Right atrium auricular region (tissue), 2 donors: Measurements from ENCODE around the gene PLA2R1. TPM values are rescaled to one million over a fixed set of nuclear protein-coding genes. Genes with fewer than 3 reads are reported as not detected.

Experiments used
- DNase-seq: peaks from one replicate; pipeline ENCODE4 v3.0.0-alpha.2; 2019; ENCODE audit warnings: low spot score
- H3K27ac ChIP-seq, 2 donors: fragments of 200-600 bp; sonication (generic); 1 replicate in 1 of 2; 2 replicates in 1 of 2; pipeline ENCODE4 v1.5.1; 2016 to 2019
- H3K27me3 ChIP-seq, 2 donors: fragments of 200-600 bp; sonication (generic); one replicate each; pipeline versions ENCODE4 v1.5.1 to v1.6.0; 2017 to 2019
- H3K36me3 ChIP-seq: fragments of 200-600 bp; sonication (generic); one replicate; pipeline ENCODE4 v1.5.1; 2016
- H3K4me1 ChIP-seq, 2 donors: fragments of 200-600 bp; sonication (generic); one replicate each; pipeline versions ENCODE4 v1.5.1 to v1.6.0; 2017 to 2019
- H3K4me3 ChIP-seq, 2 donors: fragments of 200-600 bp; sonication (generic); 1 replicate in 1 of 2; 2 replicates in 1 of 2; pipeline ENCODE4 v1.5.1; 2017 to 2019; ENCODE audit warnings: mild to moderate bottlenecking in 1 of 2, moderate library complexity in 1 of 2
- H3K9me3 ChIP-seq, 2 donors: fragments of 200-600 bp; sonication (generic); one replicate each; pipeline ENCODE4 v1.5.1; 2019
- total RNA-seq, 2 donors: library from RNA; depleted of rRNA; stranded (reverse); fragments of >200 nt; gene quantifications; one replicate each; pipeline ENCODE4 v1.1.0, GENCODE V29; 2016
- TF ChIP-seq, protein P1 (sequence below), 2 donors: fragments of 200-600 bp; sonication (generic); IDR thresholded peaks; one replicate each; pipeline ENCODE4 v1.5.1; 2019; ENCODE audit warnings: antibody characterized with exemption in 2 of 2

The PLA2R1 gene
- total RNA-seq, 2 donors from 2014 or later: 2.8 to 3.3 TPM

DNA sequence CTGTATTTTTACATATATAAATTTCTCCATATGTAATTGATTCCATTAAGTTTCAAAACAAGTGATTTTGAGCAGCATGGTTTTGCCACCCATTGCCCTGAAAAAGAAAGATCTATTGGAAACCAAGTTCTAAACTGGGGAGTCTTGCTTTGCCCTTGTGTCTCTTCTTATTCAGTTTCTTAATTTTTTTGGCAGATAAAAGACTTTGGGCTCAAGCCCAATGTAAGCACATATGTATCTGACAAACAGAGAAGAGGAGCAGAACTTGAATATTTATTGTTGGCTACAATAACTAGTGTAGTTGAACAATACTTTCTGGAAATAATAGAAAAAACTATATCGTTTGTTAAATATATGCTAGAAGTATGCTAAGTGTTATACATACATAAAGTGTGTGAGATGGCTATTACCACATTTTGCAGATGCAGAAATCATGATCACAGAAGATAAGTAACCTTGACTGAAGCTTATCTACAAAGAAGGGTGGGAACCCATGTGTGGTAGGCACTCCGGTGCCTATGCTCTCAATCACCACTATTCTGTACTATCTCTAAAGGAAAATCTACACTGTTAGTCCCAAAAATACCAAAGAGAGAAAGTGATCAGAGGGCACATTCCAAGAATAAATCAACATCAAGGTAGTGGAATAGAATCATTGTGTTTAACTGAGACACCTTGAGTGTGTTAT is 109.1 kb downstream of the PLA2R1 start:
- TF ChIP-seq, protein P1, sequence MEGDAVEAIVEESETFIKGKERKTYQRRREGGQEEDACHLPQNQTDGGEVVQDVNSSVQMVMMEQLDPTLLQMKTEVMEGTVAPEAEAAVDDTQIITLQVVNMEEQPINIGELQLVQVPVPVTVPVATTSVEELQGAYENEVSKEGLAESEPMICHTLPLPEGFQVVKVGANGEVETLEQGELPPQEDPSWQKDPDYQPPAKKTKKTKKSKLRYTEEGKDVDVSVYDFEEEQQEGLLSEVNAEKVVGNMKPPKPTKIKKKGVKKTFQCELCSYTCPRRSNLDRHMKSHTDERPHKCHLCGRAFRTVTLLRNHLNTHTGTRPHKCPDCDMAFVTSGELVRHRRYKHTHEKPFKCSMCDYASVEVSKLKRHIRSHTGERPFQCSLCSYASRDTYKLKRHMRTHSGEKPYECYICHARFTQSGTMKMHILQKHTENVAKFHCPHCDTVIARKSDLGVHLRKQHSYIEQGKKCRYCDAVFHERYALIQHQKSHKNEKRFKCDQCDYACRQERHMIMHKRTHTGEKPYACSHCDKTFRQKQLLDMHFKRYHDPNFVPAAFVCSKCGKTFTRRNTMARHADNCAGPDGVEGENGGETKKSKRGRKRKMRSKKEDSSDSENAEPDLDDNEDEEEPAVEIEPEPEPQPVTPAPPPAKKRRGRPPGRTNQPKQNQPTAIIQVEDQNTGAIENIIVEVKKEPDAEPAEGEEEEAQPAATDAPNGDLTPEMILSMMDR (IDR thresholded peaks at IDR 0.05): no peak
- no peak overlapping the region for H3K27ac ChIP-seq
- no peak overlapping the region for H3K4me3 ChIP-seq
- H3K4me1 ChIP-seq: peaks cover 0 to 17% of the 10 kb centered on the region in 2 donors
- no peaks in the 10 kb centered on the region for H3K36me3 ChIP-seq
- DNase-seq: no peak
- no peaks in the 10 kb centered on the region for H3K9me3 ChIP-seq
- H3K27me3 ChIP-seq: no peaks in the 10 kb centered on the region

DNA sequence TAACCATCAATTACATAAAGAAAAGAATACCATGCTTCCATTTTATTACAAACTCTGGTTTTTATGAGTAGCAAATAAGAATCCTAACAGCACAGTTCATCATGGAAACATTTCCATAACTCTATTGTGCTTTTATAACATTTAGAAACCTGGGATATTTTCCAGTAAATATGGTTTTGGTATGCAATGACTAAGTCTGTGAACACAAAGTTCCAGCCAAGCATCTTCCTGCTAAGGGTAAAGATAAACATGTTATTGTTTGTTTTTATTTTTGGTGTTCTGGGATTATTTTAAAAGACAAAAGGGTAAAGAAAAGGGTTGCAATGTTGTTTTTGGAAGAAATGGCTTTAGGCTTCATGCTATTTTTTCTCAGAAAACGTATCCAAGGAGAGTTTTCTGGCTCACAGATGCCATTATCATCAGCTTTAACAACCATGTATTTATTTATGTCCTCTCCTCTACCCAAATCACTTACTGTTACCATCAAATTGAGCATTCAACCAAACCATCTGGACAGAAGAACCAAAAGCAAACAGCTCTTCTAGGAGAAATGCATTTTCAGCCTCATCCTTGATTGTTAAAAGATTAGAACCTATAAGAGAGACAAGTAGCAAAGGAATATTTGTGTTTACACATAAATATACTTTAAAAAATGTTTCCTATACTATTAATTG is 116.0 kb downstream of the PLA2R1 start:
- H3K9me3 ChIP-seq: no peaks in the 10 kb centered on the region
- H3K27me3 ChIP-seq: no peaks in the 10 kb centered on the region
- H3K4me1 ChIP-seq: peaks cover 0 to 9% of the 10 kb centered on the region in 2 donors
- H3K4me3 ChIP-seq: no peak overlapping the region
- DNase-seq: no peak
- H3K36me3 ChIP-seq: no peaks in the 10 kb centered on the region
- TF ChIP-seq, protein P1 (IDR thresholded peaks at IDR 0.05): no peak
- H3K27ac ChIP-seq: peak overlapping the region; percentile 19 to 47

DNA sequence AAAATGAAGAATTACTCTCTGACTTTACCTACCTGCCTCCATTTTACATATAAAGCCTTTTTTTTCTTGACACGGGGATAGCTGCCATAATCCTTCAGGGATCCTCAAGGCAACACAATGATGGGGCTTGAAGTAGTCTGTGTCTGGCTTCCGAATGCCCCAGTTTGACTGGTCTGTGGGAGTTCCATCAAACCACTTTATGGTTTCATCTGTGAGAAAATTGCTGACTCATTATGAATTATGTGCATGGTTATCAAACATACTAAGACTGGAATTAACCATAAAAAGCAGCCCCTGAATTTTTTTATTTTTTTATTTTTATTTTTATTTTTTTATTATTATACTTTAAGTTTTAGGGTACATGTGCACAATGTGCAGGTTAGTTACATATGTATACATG is 117.5 kb downstream of the PLA2R1 start:
- no peak for DNase-seq
- no peaks in the 10 kb centered on the region for H3K36me3 ChIP-seq
- H3K27ac ChIP-seq: no peak overlapping the region
- peaks cover 0 to 9% of the 10 kb centered on the region in 2 donors for H3K4me1 ChIP-seq
- H3K27me3 ChIP-seq: no peaks in the 10 kb centered on the region
- no peaks in the 10 kb centered on the region for H3K9me3 ChIP-seq
- H3K4me3 ChIP-seq: no peak overlapping the region
- TF ChIP-seq, protein P1 (IDR thresholded peaks at IDR 0.05): no peak

DNA sequence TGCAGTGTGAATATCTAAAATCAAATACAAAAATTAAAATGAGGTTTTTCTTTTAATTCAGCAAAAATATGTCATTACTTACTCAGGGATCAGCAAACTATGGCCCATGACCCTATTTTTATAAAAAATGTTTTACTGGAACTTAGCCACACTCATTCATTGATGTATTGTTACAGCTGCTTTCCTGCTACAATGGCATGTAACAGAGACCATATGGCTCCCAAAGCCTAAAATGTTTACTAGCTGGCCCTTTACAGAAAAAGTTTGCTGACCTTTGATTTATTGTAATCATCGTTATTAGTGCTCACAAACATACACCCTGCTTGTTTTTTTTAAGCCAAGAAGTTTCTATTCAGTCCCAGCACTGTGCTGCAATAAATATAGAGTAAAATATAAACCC is 120.3 kb downstream of the PLA2R1 start:
- Histone ChIP-seq H3K9me3 (no peaks in the 10 kb centered on the region), H3K36me3 (no peaks in the 10 kb centered on the region), H3K27me3 (no peaks in the 10 kb centered on the region), H3K27ac (no peak overlapping the region), H3K4me1 (peaks cover 0 to 18% of the 10 kb centered on the region in 2 donors), H3K4me3 (no peak overlapping the region)
- TF ChIP-seq, protein P1 (IDR thresholded peaks at IDR 0.05): no peak
- DNase-seq: no peak

DNA sequence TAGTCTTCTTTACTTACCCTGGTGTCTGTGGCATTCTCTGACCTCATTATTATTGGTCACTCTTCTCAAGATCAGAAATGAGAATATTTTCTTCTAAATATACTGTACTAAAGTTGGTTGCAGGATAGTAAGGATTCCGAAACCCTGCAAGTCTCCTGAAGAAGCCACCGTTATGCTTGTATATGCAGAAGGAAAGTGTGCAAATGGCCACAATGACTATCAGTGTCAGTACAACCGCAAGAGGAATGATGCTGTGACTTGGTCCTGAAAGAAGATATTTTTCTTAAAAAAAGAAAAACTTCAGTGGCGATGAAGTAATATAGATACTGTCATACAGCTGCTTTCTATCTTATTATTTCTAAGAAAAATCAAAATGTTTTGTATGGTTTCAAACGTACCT is 120.7 kb downstream of the PLA2R1 start:
- Histone ChIP-seq H3K4me1 (peaks cover 0 to 14% of the 10 kb centered on the region in 2 donors), H3K27me3 (no peaks in the 10 kb centered on the region), H3K27ac (no peak overlapping the region), H3K36me3 (no peaks in the 10 kb centered on the region), H3K9me3 (no peaks in the 10 kb centered on the region), H3K4me3 (no peak overlapping the region)
- TF ChIP-seq, protein P1 (IDR thresholded peaks at IDR 0.05): no peak
- no peak for DNase-seq
